COLO829 (cell line): Measurements from ENCODE around the gene CXCL12.

Experiments
- DNase-seq: peaks from one replicate; pipeline ENCODE4 v3.0.0; 2012; ENCODE audit warnings: low spot score

Gene CXCL12

DNA sequence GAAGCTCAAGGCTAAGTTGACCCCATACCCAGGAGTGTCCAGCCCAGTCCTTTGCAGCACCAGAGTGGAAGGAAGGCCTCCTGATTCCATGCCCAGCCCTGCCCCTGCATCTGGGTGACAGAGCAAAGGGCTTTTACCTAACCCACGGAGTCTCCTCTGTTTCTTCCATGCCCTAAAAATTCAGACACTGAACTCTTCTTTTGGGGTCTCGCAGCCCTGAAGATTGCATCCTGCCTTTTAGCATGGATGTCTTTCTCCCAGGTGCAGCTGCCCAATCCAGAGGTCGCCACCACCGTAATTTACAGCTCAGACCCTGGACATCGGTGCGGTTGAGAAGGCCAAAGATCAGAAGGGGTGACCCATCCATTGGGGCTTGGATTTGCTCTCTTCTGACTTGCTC is 50.8 kb downstream of the CXCL12 start:
- no peak for DNase-seq

- DNase-seq: no peak
These were observed 51.4 kb downstream of the CXCL12 start for GRCh38 chr10:44333511-44333910.

- no peak for DNase-seq
These were observed 52.4 kb downstream of the CXCL12 start for GRCh38 chr10:44332465-44332864.

- DNase-seq: no peak
These were observed 54.5 kb downstream of the CXCL12 start for GRCh38 chr10:44330431-44330830.

DNA sequence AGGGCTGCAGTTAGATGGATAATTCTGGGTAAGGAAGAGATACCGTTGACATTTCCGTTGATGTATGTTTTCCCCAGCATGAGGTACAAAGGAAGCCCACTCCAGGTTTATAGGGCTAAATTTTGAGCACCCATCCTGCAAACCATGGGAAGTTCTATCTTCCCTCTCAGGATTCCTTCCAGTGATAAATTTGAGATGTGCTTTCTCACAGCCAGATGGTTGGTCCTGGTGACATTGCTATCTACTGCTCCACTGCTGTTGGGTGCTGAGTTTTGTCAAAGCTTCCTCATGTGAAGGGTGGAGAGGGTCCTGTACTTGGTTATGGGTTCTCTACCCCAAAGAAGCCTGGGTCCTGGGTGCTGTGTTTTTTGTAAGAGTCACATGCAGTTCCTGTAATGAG is 57.4 kb downstream of the CXCL12 start:
- no peak for DNase-seq
